GM21528 (cell line): ENCODE results near the gene MCEMP1.
A peak's percentile ranks its signal among the peaks of the same experiment; 100 is the strongest.

Source experiments
- ATAC-seq: cut with Tn5 transposase; IDR thresholded peaks from one replicate; pipeline ENCODE4 v1.9.1; 2021; ENCODE audit warnings: mild to moderate bottlenecking, moderate library complexity; ENCODE audit not compliant: unreplicated experiment, low FRiP score

Gene MCEMP1

GRCh38 chr19:7692417-7693088 is 15.7 kb downstream of the MCEMP1 start:
- no peak for ATAC-seq

GRCh38 chr19:7694499-7694898 is 17.6 kb downstream of the MCEMP1 start:
- ATAC-seq = no peak

GRCh38 chr19:7697721-7698287 is 20.9 kb downstream of the MCEMP1 start:
- no peak for ATAC-seq

- ATAC-seq = no peak
These were observed 21.7 kb downstream of the MCEMP1 start for GRCh38 chr19:7698583-7698982.

- no peak for ATAC-seq
These were observed 22.1 kb downstream of the MCEMP1 start for GRCh38 chr19:7699003-7699402.

- ATAC-seq = no peak
These were observed 22.8 kb downstream of the MCEMP1 start for GRCh38 chr19:7699417-7700401.

DNA sequence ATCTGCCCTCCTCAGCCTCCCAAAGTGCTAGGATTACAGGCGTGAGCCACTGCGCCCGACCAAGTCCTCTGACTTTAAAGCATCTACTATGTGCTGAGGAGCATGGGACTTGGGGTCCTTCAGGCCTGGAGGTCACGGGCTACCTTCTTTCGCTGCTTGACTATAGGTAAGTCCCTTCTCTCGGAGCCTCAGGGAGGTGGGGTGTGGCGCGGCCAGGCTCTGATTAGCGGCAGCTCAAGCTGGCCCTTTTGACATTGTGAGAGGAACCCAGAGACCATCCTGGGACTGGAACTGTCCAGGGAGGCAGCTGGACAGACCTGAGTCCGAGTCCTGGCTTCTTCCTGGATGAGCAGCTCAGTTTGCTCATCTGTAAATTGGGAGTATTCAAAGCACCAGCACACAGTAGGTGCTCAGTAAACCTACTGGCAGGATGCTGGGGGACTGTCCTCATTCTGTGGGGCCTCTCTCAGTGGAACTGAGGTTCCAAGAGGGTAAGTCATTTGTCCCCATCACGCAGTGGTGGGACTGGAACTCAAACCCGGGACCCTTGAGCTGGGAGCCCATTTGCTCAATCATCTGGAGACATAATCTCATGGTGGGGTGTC is 24.3 kb downstream of the MCEMP1 start:
- no peak for ATAC-seq

GRCh38 chr19:7701654-7702457 is 25.0 kb downstream of the MCEMP1 start, which contains the start of gene FCER2:
Gene FCER2, minus strand, starts transcription at chr19:7702131. Its CDS starts 2,371 bp downstream, at chr19:7699760.
- ATAC-seq = peak; percentile 51

- ATAC-seq = no peak
These were observed 26.4 kb downstream of the MCEMP1 start for GRCh38 chr19:7703332-7703731.

- ATAC-seq = no peak
These were observed 27.6 kb downstream of the MCEMP1 start for GRCh38 chr19:7704280-7705060.

DNA sequence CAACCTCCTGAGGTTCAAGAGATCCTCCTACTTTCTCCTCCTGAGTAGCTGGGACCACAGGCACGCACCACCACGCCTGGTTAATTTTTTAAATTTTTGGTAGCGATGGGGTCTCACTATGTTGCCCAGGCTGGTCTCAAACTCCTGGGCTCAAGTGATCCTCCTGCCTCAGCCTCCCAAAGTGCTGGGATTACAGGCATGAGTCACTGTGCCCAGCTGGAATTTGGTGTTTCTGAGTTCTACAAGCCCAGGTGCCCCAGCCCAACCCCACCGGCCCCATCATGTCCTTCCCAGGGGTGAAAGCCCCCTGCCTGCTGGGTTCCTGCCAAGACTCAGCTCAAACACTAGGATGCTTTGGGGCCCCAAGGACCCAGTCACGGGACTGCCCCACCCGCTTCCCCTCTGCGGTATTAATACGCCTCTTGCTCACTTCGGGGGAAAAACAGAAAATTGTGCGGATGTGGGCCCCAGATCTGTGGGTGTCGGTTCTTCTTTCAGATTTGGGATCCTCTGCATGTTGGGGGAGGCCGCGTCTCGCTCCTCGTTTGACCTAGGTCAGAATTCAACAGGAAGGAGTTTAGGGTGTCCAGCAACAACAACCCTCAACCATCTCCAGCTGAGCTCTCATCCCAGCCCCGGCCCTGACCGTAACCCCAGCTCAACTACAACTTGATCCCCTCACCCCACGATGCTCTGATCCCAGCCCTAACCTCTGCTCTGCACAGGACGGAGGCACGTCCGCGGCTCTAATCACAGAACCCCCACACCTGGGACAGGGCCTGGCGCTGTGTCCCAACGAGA is 28.7 kb downstream of the MCEMP1 start:
- ATAC-seq = peak; percentile 39

GRCh38 chr19:7706188-7706954 is 29.5 kb downstream of the MCEMP1 start:
- ATAC-seq = no peak

- no peak for ATAC-seq
These were observed 30.1 kb downstream of the MCEMP1 start for GRCh38 chr19:7706955-7707456.

DNA sequence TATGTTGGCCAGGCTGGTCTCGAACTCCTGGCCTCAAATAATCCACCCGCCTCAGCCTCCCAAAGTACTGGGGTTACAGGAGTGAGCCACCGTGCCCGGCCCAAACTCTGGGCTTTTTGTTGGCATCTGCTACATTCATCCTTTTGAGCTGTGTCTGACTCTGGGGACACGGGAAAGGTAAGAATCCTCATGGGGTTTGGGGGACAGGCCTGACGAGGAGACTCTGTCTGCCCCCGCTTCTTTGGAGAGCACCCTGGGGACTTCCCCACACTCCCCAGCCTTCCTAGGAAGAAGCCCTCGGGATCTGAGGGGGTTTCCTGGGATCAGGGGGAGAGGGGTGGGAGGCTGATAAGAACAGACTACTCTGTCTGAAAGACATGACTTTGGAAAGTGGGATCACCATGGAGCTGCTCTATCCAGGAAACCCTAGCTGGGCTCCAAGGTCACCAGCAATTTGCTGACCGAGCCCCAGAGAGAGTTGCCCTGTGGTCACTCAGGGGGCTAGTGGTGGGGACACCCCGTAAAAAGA is 33.1 kb downstream of the MCEMP1 start:
- no peak for ATAC-seq

DNA sequence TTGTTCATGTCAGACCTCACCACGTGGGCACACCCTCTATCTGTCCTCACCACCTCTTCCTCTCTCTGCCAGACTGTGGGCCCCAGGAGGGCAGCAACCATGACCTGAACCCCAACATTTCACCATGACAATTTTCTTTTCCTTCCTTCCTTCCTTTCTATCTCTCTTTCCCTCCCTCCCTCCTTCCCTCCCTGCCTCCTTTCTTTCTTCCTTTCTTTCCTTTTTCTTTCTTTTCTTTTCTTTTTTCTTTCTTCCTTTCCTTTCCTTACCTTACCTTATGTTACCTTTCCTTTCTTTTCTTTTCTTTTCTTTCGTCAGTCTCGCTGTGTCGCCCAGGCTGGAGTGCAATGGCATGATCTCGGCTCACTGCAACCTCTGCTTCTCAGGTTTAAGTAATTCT is 33.7 kb downstream of the MCEMP1 start:
- no peak for ATAC-seq

GRCh38 chr19:7715671-7716070 is 38.8 kb downstream of the MCEMP1 start:
- ATAC-seq = no peak

- ATAC-seq = no peak
These were observed 39.9 kb downstream of the MCEMP1 start for GRCh38 chr19:7716762-7717161.
